Stimulated activated CD8-positive, alpha-beta memory T cell treated with anti-CD3 and anti-CD28 coated beads, Interleukin-15, amount 100 ng/mL, for 48 hours (primary cell): Measurements from ENCODE around the gene RAD54L.
"Not testable (repeated sequence)": the region's sequence is repeated elsewhere in the genome, so short reads cannot be mapped to it uniquely, and the experiment has no call there.

ENCODE experiments used
- DNase-seq, 2 donors: peaks; one replicate each; pipeline ENCODE4 v3.0.0-alpha.2; 2020; ENCODE audit warnings: low read depth in 2 of 2

Gene RAD54L

DNA sequence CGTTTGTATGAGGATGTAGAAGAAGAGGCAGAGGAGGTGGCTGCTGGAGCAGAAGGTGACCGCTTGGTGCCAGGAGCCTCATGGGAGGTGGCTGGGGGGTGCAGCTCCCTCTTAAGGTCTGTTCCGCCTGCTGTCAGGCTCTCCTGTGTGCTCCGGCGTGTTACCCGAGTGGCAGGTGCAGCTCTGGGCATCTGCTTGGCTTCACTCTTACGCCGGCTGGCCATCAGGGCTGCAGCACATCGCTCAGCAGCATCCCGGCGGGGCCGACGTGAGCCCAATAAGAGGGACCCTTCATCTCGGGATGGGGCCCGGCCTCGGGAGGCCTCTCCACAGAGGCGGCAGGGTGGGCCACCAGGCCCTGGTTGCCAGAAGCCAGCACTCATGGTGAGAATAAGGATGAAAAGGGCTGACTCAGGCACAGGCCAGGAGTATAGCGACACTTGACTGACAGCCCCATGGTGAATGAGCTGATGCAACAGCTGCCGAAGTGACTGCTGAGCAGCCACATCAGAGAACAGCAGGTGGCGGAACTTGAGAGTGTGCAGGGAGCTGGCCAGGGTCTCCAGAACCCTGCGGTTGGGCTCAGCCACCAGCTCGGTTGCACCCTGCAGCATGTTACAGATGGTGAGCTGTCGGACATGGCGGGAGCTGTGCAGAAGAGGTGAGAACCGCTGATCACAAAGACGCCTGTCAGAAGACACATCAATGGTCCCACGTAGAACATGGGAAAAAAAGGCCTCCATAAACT, 38.3 kb downstream of the RAD54L start:
- DNase-seq, result peak; percentile 20 to 56

DNA sequence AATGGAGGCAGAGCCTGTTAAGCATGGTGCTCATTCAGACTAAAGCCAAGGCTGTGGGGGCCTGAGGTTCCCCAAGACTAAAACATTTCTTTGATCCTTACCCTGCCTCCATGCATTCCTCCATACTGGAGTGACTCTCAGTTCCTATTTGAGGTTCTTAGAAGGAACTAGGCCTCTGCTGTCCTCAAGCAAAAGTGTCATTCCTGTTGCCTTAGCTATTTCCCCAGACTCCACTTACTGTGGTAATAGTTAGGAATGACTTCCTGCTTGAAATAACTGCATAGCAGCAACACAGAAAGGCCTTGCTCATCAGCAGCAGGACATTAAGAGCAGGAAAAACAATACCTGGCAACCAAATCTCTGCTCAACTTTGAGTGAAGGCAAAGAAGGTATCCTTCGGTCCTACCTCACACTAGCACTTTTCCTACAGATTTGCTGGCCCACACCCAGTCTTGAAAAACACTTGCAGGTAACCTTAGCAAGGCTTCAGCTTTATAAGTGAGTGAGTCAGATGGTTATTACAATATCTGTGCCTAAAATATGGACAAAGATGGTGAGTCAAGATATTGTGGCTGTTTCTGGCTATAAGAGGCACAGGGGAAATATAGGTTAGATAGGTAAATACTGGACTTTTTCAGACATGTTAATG, 41.0 kb downstream of the RAD54L start:
- no peak for DNase-seq

DNA sequence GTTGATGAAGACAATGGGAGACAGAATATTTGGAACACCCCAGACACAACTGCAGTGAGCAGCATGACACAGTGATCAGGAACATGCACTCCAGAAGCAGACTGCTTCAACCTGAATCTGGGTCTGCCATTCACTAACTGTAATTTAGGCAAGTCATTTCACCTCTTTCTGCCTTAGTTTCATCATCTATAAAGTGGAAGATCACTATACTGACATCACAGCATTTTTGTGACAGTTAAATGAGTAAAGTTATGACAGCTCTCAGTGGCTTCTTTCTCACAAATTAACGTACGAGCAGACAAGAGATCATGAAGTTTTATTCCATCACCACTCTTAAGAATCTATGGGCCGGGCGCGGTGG, 41.6 kb downstream of the RAD54L start:
- no peak for DNase-seq

DNA sequence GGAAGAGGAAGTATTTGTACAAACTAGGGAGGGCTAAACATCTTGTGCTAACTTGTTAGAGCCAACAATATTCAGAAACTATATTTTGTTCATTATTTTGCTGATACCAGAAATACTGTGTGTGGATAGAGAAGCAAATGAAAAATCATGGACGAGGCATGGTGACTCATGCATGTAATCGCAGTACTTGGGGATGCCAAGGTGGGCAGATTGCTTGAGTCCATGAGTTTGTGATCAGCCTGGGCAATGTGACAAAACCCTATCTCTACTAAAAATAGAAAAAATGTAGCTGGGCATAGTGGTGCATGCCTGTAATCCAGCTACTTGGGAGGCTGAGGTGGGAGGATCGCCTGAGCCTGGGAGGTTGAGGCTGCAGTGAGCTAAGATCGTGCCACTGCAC, 42.4 kb downstream of the RAD54L start:
- no peak for DNase-seq

DNA sequence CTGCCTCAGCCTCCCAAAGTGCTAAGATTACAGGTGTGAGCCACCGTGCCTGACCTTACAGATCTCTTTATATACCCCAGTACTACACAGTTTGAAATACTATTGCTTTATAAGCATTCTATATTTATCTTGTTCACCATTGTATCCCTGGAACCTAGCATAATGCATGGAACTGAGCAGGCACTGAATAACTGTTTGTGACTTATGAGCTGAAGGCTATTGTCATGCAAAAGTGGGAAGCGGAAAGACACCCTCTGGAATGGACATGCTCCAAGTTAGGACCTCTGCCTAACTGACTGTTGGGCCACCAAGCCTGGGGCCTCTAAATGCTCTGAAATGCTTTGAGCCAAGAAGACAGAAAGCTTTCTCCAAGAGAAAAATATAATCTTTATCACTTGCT, 47.7 kb downstream of the RAD54L start:
- DNase-seq, result no peak

DNA sequence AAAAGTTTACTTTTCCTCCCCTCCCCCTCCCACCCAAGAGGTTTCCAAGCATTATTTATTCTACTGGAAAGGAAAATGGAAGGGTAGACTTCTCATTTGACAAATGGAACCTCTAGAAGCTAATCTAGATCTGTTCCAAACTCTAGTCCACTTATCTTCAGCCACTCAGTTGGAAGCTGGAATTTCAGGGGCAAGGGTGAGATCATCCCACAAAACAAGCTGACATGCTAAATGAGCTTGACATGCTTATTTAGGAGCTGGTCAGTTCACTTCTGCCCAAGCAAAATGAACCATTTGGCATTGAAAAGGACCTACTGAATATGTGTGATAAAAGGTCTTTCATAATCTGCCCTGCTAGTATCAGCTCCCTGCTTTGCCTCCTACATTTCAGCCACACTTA, 50.8 kb downstream of the RAD54L start:
- no peak for DNase-seq

DNA sequence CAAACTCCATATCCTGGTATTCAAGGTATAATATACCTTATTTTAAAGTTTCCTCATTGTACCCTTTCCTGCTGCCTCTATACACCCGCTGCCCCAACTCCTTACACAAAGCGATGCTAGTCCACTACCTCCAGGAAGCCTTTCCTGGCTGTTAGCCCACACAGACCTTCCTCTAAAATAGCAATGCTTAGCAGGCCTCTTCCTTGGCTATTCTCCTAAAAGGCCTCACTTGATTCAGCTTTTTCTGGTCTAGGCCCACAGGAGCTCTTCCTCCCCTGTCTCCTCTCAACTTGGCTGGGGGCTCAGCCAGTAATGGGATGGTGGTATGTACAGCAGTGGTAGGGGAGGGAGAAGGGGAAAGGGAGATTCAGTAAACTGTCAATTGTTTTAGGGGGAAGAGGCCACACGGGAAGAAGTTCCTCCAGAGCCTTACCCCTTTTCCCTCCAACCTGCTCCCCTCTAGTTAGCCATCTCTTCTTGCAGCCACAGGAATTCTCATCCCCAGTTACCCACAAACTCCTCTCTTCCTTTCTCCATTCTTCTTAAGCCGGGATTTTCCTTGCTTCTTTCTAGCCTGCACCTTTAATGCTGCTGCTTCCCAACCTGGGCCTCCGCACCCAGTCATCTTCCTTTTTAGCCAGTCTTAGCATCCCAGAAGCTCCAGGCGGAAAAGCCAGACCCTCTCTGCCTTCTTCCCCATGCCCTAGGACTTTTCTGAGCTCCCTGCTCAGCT, 53.3 kb downstream of the RAD54L start:
- no peak for DNase-seq

DNA sequence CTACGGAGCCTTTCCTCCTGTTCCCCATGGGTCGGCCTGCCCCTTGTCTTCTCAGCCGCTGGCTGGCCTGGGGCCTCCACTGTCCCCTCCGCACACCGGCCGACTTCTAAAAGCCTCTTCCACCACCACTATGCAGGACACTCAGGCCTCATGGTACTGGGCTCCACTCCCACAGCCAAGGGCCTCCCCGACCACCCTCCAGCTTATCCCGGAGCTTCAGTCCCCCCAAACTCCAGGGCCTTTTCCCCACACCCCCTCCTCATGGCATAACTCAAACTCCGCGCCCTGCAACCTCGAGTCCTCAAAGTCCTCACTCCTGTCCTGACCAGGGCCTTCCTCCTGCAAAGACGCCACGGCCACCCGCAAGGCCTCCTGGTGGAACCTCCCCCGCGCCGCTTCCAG, 53.8 kb downstream of the RAD54L start:
- DNase-seq, result no peak

DNA sequence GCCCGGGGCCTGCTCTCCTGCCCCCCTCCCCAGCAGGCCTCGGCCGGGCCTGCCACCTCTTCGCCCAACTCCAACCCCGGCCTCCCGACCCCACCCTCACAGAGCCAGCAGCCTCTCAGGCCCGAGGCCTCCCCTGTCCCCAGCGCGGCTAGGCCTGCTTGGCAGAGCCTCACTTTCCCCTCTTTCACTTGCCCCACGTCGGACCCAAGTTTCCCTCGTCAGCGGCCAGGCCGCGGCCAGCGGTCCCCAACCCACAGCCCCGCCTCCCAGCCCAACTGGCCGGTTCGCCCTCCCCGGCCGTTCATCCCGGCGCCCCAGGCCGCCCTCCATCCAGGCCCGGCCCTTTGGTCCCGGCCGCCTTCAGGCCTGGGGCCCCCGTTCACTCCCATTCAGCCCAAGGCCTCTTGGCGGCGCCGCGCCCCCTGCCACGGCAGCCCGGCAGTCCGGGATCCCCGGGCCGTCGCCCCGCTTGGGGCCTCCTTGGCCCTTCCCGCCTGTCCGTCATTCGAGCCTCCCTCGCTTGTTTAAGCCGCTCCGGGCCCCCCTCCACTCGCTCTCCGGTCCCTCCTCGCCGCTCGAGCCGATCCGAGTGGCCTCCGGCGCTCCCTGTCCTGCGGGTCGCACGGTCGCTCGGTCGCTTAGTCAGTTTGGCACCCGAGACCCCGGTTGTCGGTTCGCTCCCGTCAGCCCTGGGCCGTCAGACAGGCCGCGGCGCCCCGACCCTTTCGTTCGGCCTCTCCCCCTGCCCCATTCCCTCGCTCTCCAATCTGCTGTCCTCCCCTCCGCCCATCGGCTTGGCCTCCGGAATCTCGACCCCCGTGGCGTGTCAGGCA, 54.5 kb downstream of the RAD54L start:
- peak; percentile 29 to 35 for DNase-seq

DNA sequence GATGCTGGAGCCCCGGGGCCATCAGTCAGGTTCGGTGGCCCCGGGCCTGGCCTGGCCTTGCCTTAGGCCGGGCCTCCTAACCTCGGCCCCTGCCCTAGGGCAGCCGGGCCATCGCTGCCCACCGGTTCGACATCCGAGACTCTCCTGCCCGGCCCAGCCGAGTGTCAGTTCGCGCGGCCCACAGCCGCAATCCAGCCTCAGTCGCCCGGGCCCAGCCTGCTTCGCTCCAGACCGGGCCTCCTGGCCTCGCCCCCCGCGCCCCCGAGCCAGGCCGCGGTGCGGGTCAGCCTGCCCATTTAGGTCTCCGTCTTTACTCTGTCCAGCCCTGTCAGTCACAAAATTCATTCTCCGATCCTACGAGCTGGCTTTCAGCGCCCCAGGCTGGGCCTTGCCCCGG, 55.1 kb downstream of the RAD54L start:
- DNase-seq, result peak; percentile 4 to 6

DNA sequence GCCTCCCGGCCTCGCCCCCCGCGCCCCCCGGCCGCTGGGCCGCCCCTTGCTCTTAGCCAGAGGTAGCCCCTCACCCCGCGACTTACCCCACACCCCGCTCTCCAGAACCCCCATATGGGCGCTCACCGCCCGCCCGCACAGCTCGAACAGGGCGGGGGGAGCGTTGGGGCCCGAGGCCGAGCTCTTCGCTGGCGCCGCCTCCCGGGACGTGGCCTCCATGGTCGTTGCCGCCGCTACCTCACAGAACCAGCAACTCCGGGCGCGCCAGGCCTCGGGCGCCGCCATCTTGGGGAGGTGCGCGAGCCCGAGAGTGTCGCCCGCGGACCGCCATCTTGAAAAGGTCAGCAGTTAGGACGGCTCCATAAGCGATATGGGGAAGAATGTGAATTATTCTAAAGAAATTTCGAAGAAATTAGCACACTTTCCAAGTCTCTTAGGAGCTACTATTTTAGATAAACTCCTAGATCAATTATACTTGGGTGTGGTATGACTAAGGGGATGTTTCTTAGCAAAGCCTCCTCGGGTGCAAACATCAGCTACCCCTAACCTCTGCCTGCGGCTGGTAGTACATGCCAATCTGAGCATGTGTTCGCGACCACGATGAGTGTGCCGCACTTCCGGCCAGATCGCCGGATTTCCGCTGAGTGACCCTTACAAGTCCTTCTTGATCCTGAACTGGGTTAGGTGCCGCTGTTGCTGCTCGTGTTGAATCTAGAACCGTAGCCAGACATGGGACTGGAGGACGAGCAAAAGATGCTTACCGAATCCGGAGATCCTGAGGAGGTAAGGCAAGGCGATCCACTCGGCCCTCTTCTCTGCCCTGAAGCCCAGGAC, 55.7 kb downstream of the RAD54L start, which contains the start of the genes LRRC41 and UQCRH:
Gene LRRC41, minus strand, starts transcription at position 579 of the 834 bp plus-strand sequence. Its CDS starts 294 bp downstream, at position 285.
Gene UQCRH, plus strand, starts transcription at position 661 of the 834 bp plus-strand sequence. Its CDS starts 69 bp downstream, at position 730.
- peak; percentile 84 to 87 for DNase-seq

DNA sequence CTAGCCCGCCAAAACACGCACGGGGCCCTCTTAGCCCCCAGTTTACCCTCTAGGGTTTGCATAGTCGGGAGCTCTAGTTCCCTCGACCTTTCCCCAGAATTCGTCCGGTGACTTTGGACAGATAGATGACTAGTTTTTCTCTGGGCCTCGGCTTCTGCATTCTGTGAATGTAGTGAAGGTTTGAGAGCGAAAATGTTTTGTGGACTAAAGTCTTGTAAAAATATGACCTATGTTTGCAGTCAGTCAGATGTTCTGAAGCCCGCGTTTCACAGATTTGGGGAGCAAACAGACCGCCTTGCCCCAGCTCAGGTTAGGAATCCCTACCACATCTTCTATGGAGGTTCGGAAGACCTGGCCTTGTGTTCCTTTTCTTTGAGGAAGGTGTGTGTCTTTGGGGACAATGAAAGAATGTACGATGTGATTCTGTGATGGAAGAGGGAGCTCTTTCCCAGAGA, 56.3 kb downstream of the RAD54L start:
- DNase-seq, result no peak

DNA sequence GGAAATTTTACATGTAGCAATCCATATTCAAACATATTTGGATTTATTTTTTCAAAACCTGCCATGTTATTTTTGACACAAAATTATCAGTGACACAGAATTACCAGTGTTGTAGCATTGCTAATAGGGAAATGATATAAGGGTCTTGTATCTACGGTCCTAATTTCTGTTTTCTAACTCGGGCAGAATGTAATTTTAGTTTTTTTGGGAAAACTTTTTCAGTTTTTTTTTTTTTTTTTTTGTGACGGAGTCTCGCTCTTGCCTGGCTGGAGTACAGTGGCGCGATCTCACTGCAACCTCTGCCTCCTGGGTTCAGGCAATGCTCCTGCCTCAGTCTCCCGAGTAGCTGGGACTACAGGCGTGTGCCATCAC, 58.6 kb downstream of the RAD54L start:
- DNase-seq, result no peak

DNA sequence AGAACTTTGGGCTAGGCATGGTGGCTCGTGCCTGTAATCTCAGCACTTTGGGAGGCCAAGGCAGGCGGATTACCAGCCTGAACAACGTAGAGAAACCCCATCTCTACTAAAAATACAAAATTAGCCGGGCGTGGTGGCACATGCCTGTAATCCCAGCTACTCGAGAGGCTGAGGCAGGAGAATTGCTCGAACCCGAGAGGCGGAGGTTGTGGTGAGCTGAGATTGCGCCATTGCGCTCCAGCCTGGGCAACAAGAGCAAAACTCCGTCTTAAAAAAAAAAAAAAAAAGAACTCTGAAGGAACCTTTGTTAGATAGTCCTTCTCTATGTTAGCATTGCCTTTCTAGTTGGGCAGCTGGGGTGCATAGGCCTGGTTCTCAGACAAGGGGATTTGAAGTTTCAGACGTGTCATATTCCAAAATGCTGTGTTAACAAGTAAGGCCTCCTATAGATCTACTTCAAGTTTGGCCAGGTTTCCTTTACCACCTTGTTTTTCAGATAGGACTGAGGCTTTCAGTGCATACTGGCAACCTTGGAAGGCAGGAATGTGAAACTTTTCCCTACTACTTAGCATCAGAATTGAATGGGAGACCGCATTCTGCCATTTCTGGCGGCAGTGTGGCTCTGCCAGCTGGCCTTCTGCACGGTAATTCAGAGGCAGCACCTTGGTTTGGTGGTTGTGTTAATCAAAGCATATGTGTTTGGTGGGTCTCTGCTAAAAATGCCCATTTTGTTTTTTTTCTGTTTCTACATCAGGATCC, 62.0 kb downstream of the RAD54L start:
- DNase-seq, result no peak

DNA sequence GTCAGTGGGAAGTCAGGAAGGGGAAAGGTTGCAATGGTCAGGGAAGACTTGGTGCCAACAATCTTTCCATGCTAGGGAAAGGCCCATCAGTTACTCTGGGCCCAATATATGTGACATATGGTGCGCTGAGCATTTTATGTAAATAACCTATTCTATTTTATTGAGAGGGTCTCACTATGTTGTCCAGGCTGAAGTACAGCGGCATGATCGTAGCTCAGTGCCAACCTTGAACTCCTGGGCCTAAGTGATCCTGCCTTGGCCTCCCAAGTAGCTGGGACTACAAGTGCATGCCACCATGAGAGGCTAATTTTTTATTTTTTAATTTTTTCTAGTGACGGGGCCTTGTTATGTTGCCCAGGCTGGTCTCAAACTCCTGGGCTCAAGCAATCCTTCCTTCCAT, 62.8 kb downstream of the RAD54L start:
- DNase-seq, result no peak

DNA sequence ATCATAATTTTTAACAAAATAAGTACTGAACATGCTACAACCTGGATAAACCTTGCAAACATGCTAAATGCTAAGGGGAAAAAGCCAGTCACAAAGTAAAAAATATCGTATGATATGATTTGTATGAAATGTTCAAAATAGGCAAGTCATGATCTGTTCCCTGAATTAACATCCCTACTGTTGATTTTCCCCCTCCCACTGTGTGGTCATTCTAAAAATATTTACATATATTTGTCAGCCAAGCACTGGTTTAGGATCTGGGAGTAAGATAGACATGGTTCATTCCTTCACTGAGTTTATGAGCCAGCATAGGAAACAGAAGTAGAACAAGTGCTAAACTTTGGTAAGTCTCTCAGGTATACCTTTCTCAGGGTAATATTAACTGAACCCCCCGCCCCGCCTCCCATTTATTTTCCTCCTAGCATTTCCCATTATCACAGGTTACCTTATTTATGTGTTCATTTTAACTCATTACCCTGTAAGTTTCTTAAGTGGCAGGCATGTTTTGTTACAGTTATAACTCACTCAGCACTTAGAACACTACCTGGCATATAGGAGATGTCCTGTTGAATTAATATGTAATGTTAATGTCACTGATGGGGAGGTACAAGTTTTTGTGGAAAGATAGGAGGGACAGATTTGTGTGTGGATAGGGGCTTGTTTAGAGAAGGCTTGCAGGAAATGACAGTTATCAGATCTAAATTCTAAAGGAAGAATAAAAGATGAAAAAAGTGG, 68.3 kb downstream of the RAD54L start:
- DNase-seq, result no peak

DNA sequence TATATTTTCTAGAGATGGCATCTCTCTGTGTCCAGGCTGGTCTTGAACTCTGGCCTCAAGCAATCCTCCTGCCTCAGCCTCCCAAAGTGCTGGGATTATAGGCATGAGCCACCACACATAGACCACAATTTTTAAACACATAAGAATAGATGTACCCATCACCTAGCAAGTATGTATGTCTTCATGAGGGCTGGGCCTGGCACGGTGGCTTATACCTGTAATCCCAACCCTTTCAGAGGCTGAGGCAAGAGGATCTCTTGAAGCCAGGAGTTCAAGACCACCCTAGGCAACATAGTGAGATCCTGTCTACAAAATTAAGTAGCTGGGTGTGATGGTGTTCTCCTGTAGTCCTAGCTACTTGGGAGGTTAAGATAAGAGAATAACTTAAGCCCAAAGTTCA, 69.8 kb downstream of the RAD54L start:
- DNase-seq, result no peak

DNA sequence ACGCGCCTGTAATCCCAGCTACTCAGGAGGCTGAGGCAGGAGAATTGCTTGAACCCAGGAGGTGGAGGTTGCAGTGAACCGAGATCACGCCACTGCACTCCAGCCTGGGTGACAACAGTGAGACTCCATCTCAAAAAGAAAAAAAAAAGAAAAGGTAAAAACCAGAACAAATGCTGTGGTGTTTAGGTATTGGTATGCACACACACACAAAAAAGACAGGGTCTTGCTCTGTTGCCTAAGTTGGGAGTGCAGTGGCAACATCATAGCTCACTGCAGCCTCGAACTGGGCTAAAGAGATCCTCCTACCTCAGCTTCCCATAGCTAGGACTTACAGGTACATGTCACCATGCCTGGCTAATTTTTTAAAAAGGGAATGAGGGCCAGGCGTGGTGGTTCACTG, 71.7 kb downstream of the RAD54L start:
- not testable (repeated sequence) for DNase-seq
